Measurements from ENCODE around the gene ATG4C.

ATG4C gene

GRCh38 chr1:62900566-62900965 is 116.6 kb downstream of the ATG4C start:
- POLR2A ChIA-PET = no interaction called here
- no peak for DNase-seq (ENCODE audit: low read depth, low spot score)
- no peak overlapping the region for H3K4me3 ChIP-seq (ENCODE audit: low read depth, low read length)
- TF ChIP-seq CTCF (IDR thresholded peaks at IDR 0.05; ENCODE audit: insufficient read depth, low read length, missing control alignments) = no peak
- CTCF ChIA-PET = interaction anchor here (1.0 to 1.7 kb wide), 2 partner anchors 11 to 18 kb away, joined by 3 to 5 read pairs; no protein-coding TSS in a partner anchor

GRCh38 chr1:62901650-62902049 is 117.7 kb downstream of the ATG4C start:
- no peak for DNase-seq (ENCODE audit: low read depth, low spot score)
- H3K4me3 ChIP-seq (ENCODE audit: low read depth, low read length) = no peak overlapping the region
- ChIA-PET CTCF (interaction anchor here (1.8 kb wide), 1 partner anchor 10 kb away, joined by 11 read pairs; no protein-coding TSS in a partner anchor), POLR2A (no interaction called here)
- TF ChIP-seq CTCF (IDR thresholded peaks at IDR 0.05; ENCODE audit: insufficient read depth, low read length, missing control alignments) = no peak

- no peak for TF ChIP-seq CTCF (IDR thresholded peaks at IDR 0.05; ENCODE audit: insufficient read depth, low read length, missing control alignments)
- POLR2A ChIA-PET = no interaction called here
- no peak overlapping the region for H3K4me3 ChIP-seq (ENCODE audit: low read depth, low read length)
- DNase-seq (ENCODE audit: low read depth, low spot score) = no peak
- CTCF ChIA-PET = no interaction called here
Measured at GRCh38 chr1:62903522-62903921, 119.6 kb downstream of the ATG4C start.

GRCh38 chr1:62903982-62904855 is 120.3 kb downstream of the ATG4C start:
- POLR2A ChIA-PET = no interaction called here
- CTCF ChIA-PET = interaction anchor here (1.0 kb wide), 1 partner anchor 63 kb away, joined by 4 read pairs; no protein-coding TSS in a partner anchor
- no peak for DNase-seq (ENCODE audit: low read depth, low spot score)

GRCh38 chr1:62904856-62905225 is 120.9 kb downstream of the ATG4C start:
- CTCF ChIA-PET = interaction anchor here (1.0 kb wide), 1 partner anchor 63 kb away, joined by 4 read pairs; no protein-coding TSS in a partner anchor
- no peak overlapping the region for H3K4me3 ChIP-seq (ENCODE audit: low read depth, low read length)
- no peak for TF ChIP-seq CTCF (IDR thresholded peaks at IDR 0.05; ENCODE audit: insufficient read depth, low read length, missing control alignments)
- POLR2A ChIA-PET = no interaction called here
- DNase-seq (ENCODE audit: low read depth, low spot score) = no peak

More at GRCh38 chr1:62903982-62904855, 120.3 kb downstream of the ATG4C start:
- no peak for TF ChIP-seq CTCF (IDR thresholded peaks at IDR 0.05; ENCODE audit: insufficient read depth, low read length, missing control alignments)
- no peak overlapping the region for H3K4me3 ChIP-seq (ENCODE audit: low read depth, low read length)

GRCh38 chr1:62905309-62905708 is 121.4 kb downstream of the ATG4C start:
- ChIA-PET POLR2A (no interaction called here), CTCF (interaction anchor here (1.0 to 1.3 kb wide), 2 partner anchors 64 to 212 kb away, joined by 3 to 4 read pairs; no protein-coding TSS in a partner anchor)
- TF ChIP-seq CTCF (IDR thresholded peaks at IDR 0.05; ENCODE audit: insufficient read depth, low read length, missing control alignments) = no peak
- no peak for DNase-seq (ENCODE audit: low read depth, low spot score)
- H3K4me3 ChIP-seq (ENCODE audit: low read depth, low read length) = no peak overlapping the region
